GM12878 (cell line): ENCODE measurements around the gene SLC25A13. TPM values are rescaled to one million over a fixed set of nuclear protein-coding genes. Genes with fewer than 3 reads are reported as not detected.

Experiments
- ATAC-seq: fragments of 200-7000 bp; cut with Tn5 transposase; 3 replicates; pipeline ENCODE4 v1.9.1; 2020; ENCODE audit warnings: mild to moderate bottlenecking, moderate library complexity
- BruUV-seq: library from RNA; stranded (reverse); fragments of 400-500 nt; replicated peaks from 2 replicates; lab custom pipeline; 2021; lab: Mats Ljungman, UMichigan
- CTCF ChIA-PET: fragments of 300-600 bp; sonication (Branson Sonifier 250); formaldehyde crosslinking; extraction: SDS; loops from one replicate; lab custom pipeline; 2021; ENCODE audit warnings: inconsistent platforms; lab: Yijun Ruan, JAX
- POLR2A ChIA-PET: fragments of 350-600 bp; formaldehyde crosslinking; extraction: SDS; loops from one replicate; lab custom pipeline; 2021; ENCODE audit warnings: inconsistent platforms; lab: Charles Lee
- RAD21 ChIA-PET: fragments of 300-600 bp; sonication (Branson Sonifier 250); formaldehyde crosslinking; loops from one replicate; lab custom pipeline; 2023; ENCODE audit warnings: antibody characterized with exemption; ENCODE audit not compliant: unreplicated experiment; lab: Charles Lee
- SMC1A ChIA-PET: fragments of 300-600 bp; sonication (Branson Sonifier 250); formaldehyde crosslinking; loops from one replicate; lab custom pipeline; 2023; ENCODE audit not compliant: unreplicated experiment, uncharacterized antibody; lab: Charles Lee
- DNase-seq: peaks from one replicate; pipeline ENCODE4 v3.0.0-alpha.2; 2011; ENCODE audit warnings: low read depth, low spot score
- FAIRE-seq: peaks from 3 replicates; lab custom pipeline; 2011; peaks lifted over from hg19 to GRCh38; lab: Jason Lieb, UNC
- H2AFZ ChIP-seq: 2 replicates; pipeline ENCODE4 v1.6.0; 2011; ENCODE audit warnings: low read depth, low read length, control low read depth; ENCODE audit not compliant: control insufficient read depth
- H3K27ac ChIP-seq: 2 replicates; pipeline ENCODE4 v1.5.1; 2011; ENCODE audit warnings: control low read depth; ENCODE audit not compliant: control insufficient read depth, insufficient read depth
- H3K27me3 ChIP-seq, 2 experiments: replicated peaks in 1 of 2; 2 replicates each; pipeline versions ENCODE4 v1.6.0 to v1.6.1; 2011; ENCODE audit warnings: low read length in 1 of 2; ENCODE audit not compliant: control insufficient read depth in 2 of 2, insufficient read depth in 2 of 2
- H3K36me3 ChIP-seq, 2 experiments: 2 replicates each; pipeline ENCODE4 v1.5.1; 2011; ENCODE audit warnings: low read length in 1 of 2; ENCODE audit not compliant: control insufficient read depth in 2 of 2, insufficient read depth in 2 of 2
- H3K4me1 ChIP-seq: 2 replicates; pipeline ENCODE4 v1.6.1; 2011; ENCODE audit warnings: mild to moderate bottlenecking, low read length, moderate library complexity, mixed read lengths; ENCODE audit not compliant: control insufficient read depth, insufficient read depth
- H3K4me2 ChIP-seq: 2 replicates; pipeline ENCODE4 v1.6.0; 2011; ENCODE audit warnings: control low read depth; ENCODE audit not compliant: control insufficient read depth, insufficient read depth
- H3K4me3 ChIP-seq: fragments of 200-600 bp; sonication (generic); 2 replicates; pipeline ENCODE4 v1.5.1; 2016
- H3K79me2 ChIP-seq: 2 replicates; pipeline ENCODE4 v1.6.0; 2011; ENCODE audit warnings: low read length; ENCODE audit not compliant: control insufficient read depth, insufficient read depth
- H3K9ac ChIP-seq: 2 replicates; pipeline ENCODE4 v1.8.0; 2011; ENCODE audit warnings: low read length, control low read depth, mixed read lengths; ENCODE audit not compliant: control insufficient read depth, insufficient read depth
- H3K9me3 ChIP-seq: replicated peaks from 3 replicates; pipeline ENCODE4 v1.5.1; 2011; ENCODE audit warnings: mild to moderate bottlenecking, low read length; ENCODE audit not compliant: control insufficient read depth, insufficient read depth
- H4K20me1 ChIP-seq: 2 replicates; pipeline ENCODE4 v1.6.0; 2011; ENCODE audit not compliant: control insufficient read depth, insufficient read depth
- HDAC2 ChIP-seq: fragments of 200-600 bp; sonication (generic); IDR thresholded peaks from 2 replicates; pipeline ENCODE4 v1.6.1; 2017
- IRF5 ChIP-seq: fragments of 450-650 bp; IDR thresholded peaks from 2 replicates; pipeline ENCODE4 v1.6.1; 2017; ENCODE audit warnings: borderline replicate concordance
- JUNB ChIP-seq: IDR thresholded peaks from 2 replicates; pipeline ENCODE4 v1.6.1; 2016; ENCODE audit warnings: antibody characterized with exemption, mild to moderate bottlenecking
- JUND ChIP-seq: IDR thresholded peaks from 2 replicates; pipeline ENCODE4 v1.6.1; 2012; ENCODE audit warnings: low read depth, mild to moderate bottlenecking, low read length, improper control_type of control experiment, moderate library complexity
- PML ChIP-seq: IDR thresholded peaks from 2 replicates; pipeline ENCODE4 v1.6.1; 2012; ENCODE audit warnings: low read length, inconsistent platforms
- RUNX3 ChIP-seq: IDR thresholded peaks from 2 replicates; pipeline ENCODE4 v1.6.1; 2012; ENCODE audit warnings: low read length, inconsistent platforms
- YY1 ChIP-seq: IDR thresholded peaks from 2 replicates; pipeline ENCODE4 v1.6.1; 2011; ENCODE audit warnings: low read depth, mild to moderate bottlenecking, low read length
- ZBTB11 ChIP-seq: fragments of 450-650 bp; formaldehyde crosslinking; IDR thresholded peaks from 2 replicates; pipeline ENCODE4 v1.5.0; 2022; ENCODE audit warnings: mild to moderate bottlenecking, missing genetic modification characterization
- WGBS: methylation state at CpG from one replicate; pipeline ENCODE4 v1.1.6; 2016; ENCODE audit warnings: low lambda C conversion rate; ENCODE audit not compliant: insufficient replicate concordance, insufficient coverage; ENCODE audit errors: missing lambda C conversion rate; 5-methylcytosine and 5-hydroxymethylcytosine counted together
- in situ Hi-C: fragments of 300-500 bp; cut with MboI; formaldehyde crosslinking; loops from 9 replicates; pipeline ENCODE4 v1.14.3; 2018; ENCODE audit warnings: mixed read lengths
- intact Hi-C: fragments of 100-400 bp; cut with micrococcal nuclease; formaldehyde crosslinking; loops from one replicate; pipeline ENCODE4 v1.14.2; 2022; ENCODE audit not compliant: unreplicated experiment
- polyA plus RNA-seq, 11 experiments: library from polyadenylated mRNA; depleted of rRNA in 4 of 11; unstranded in 6 of 11; stranded (reverse) in 5 of 11; fragments of >200 nt; fragmentation: Nextera tagmentation in 4 of 11; fragmentation: Illumina TruSeq in 1 of 11; extraction: Ambion mirVana in 4 of 11; extraction: Trizol in 1 of 11; gene quantifications; 1 replicate in 1 of 11; 2 replicates in 10 of 11; pipeline versions ENCODE4 v1.2.1 to v1.2.3, GENCODE V29; 2011 to 2016; ENCODE audit warnings: inconsistent platforms in 2 of 11, missing spikeins in 2 of 11, low read depth in 1 of 11
- total RNA-seq, 4 experiments: library from RNA; depleted of rRNA in 3 of 4; stranded (reverse); fragments of >200 nt in 3 of 4; fragmentation: Illumina TruSeq in 1 of 4; extraction: Trizol in 1 of 4; gene quantifications; 2 replicates each; pipeline versions ENCODE4 v1.2.1 to v1.2.3, GENCODE V29; 2013 to 2021

Gene SLC25A13
- total and polyA plus RNA-seq, 10 of the 15 experiments (the other 5 are each of a cell fraction or from before 2014, with no cell fraction given), result 7.0 to 24.7 (median 18.6) TPM

DNA sequence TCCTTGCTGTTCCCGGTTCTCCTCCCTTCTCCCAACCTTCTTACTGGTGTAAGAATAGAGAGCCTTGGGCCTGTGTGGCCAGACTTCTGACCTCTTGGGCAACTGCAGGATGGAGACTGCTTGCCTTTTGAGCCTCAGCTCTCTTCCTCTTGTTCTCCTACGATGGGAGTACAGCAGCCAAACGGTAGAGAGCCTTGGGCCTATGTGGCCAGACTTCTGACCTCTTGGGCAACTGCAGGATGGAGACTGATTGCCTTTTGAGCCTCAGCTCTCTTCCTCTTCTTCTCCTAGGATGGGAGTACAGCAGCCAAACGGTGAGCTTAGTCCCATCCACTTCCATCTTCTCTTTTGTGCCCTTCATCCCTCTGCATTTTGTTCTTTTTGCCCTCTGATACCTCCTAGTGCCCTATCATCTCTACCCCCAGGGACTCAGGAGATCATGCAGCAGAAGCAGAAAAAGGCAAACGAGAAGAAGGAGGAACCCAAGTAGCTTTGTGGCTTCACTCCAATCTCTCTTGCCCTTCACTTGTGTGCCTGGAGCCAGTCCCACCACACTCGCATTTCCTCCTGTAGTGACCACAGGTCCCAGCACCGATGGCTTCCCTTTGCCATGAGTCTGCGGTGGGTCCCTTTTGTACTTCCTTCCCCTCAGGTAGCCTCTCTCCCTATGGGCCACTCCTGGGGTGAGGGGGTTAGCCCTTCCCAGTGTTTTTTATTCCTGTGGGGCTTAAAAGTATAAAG, 15.3 kb downstream of the SLC25A13 start:
- intact Hi-C loops, result no loop called here
- CTCF ChIA-PET, result interaction anchor here (0.7 to 0.9 kb wide), 2 partner anchors 9 to 12 kb away, joined by 3 read pairs; no protein-coding TSS in a partner anchor
- FAIRE-seq, result no peak
- TF ChIP-seq HDAC2, result no peak
- TF ChIP-seq RUNX3, result peak; percentile 27; the same call in 1 of the 2 replicates
- BruUV-seq, result no TSS peak
- no peaks in the 10 kb centered on the region; the same call in 2 of the 3 replicates for H3K9me3 ChIP-seq
- H3K4me1 ChIP-seq, result peaks cover 4% of the 10 kb centered on the region
- H4K20me1 ChIP-seq, result no peaks in the 10 kb centered on the region
- H3K27ac ChIP-seq, result no peak overlapping the region
- H3K36me3 ChIP-seq, result peaks cover 0 to 3% of the 10 kb centered on the region in 2 experiments; a peak in 2 of 4 replicates
- no peak; the same call in 2 of the 3 replicates for ATAC-seq
- 74% methylated on average over 8 of the region's 8 CpGs for WGBS
- no peak overlapping the region for H3K4me2 ChIP-seq
- no peak overlapping the region for H2AFZ ChIP-seq
- in situ Hi-C loops, result no loop called here
- SMC1A ChIA-PET, result interaction anchor here (1.0 to 1.6 kb wide), 2 partner anchors 10 to 13 kb away, joined by 4 to 7 read pairs; no protein-coding TSS in a partner anchor
- H3K79me2 ChIP-seq, result peaks cover 4% of the 10 kb centered on the region
- RAD21 ChIA-PET, result no interaction called here
- no peak for DNase-seq
- H3K27me3 ChIP-seq, result no peaks in the 10 kb centered on the region
- no peak overlapping the region for H3K4me3 ChIP-seq
- H3K9ac ChIP-seq, result no peak overlapping the region
- POLR2A ChIA-PET, result no interaction called here

- in situ Hi-C loops, result no loop called here
- no TSS peak for BruUV-seq
- ChIA-PET POLR2A (no interaction called here), RAD21 (no interaction called here), CTCF (interaction anchor here (0.8 to 0.9 kb wide), 2 partner anchors 11 to 108 kb away, joined by 3 read pairs; no protein-coding TSS in a partner anchor), SMC1A (interaction anchor here (1.0 to 1.6 kb wide), 2 partner anchors 9 to 13 kb away, joined by 4 to 7 read pairs; no protein-coding TSS in a partner anchor)
- 32% methylated on average over 2 of the region's 2 CpGs for WGBS
- Histone ChIP-seq H2AFZ (no peak overlapping the region), H3K4me1 (peaks cover 6% of the 10 kb centered on the region), H3K9me3 (no peaks in the 10 kb centered on the region; the same call in 2 of the 3 replicates), H3K79me2 (peaks cover 2% of the 10 kb centered on the region), H3K4me3 (no peak overlapping the region), H3K27ac (no peak overlapping the region), H3K36me3 (peaks cover 0 to 3% of the 10 kb centered on the region in 2 experiments; a peak in 2 of 4 replicates), H3K4me2 (no peak overlapping the region), H3K27me3 (no peaks in the 10 kb centered on the region), H4K20me1 (no peaks in the 10 kb centered on the region), H3K9ac (no peak overlapping the region)
- DNase-seq (no peak), ATAC-seq (no peak), FAIRE-seq (no peak)
- intact Hi-C loops, result no loop called here
- TF ChIP-seq JUNB (no peak), IRF5 (no peak), PML (no peak), JUND (no peak), ZBTB11 (CRISPR knock-in tag) (no peak), YY1 (no peak)
These were observed 16.0 kb downstream of the SLC25A13 start for GRCh38 chr7:96305915-96306314.
